Endothelial cell (in vitro differentiated cells): ENCODE results near the gene LAMTOR4. TPM values are rescaled to one million over a fixed set of nuclear protein-coding genes. Genes with fewer than 3 reads are reported as not detected.
"Not testable (repeated sequence)": the region's sequence is repeated elsewhere in the genome, so short reads cannot be mapped to it uniquely, and the experiment has no call there.

Experiments
- DNase-seq: peaks from one replicate; pipeline ENCODE4 v3.0.0; 2021; ENCODE audit warnings: low spot score
- H3K27ac Mint-ChIP-seq: one replicate; pipeline ENCODE4 v1.8.0; 2021; ENCODE audit warnings: mixed read lengths, inconsistent platforms; ENCODE audit not compliant: unreplicated experiment
- H3K27me3 Mint-ChIP-seq: one replicate; pipeline ENCODE4 v1.8.0; 2021; ENCODE audit warnings: mild to moderate bottlenecking, moderate library complexity, mixed read lengths, inconsistent platforms; ENCODE audit not compliant: unreplicated experiment
- H3K36me3 Mint-ChIP-seq: one replicate; pipeline ENCODE4 v1.8.0; 2021; ENCODE audit warnings: mild to moderate bottlenecking, low read depth, mixed read lengths, inconsistent platforms; ENCODE audit not compliant: unreplicated experiment
- H3K4me1 Mint-ChIP-seq: one replicate; pipeline ENCODE4 v1.8.0; 2021; ENCODE audit warnings: mild to moderate bottlenecking, mixed read lengths, inconsistent platforms; ENCODE audit not compliant: unreplicated experiment
- H3K4me3 Mint-ChIP-seq: one replicate; pipeline ENCODE4 v1.8.0; 2021; ENCODE audit warnings: mild to moderate bottlenecking, mixed read lengths, inconsistent platforms; ENCODE audit not compliant: unreplicated experiment
- H3K9me3 Mint-ChIP-seq: one replicate; pipeline ENCODE4 v1.8.0; 2021; ENCODE audit warnings: mixed read lengths, inconsistent platforms; ENCODE audit not compliant: unreplicated experiment
- CTCF ChIP-seq: fragments of 200-600 bp; sonication (generic); IDR thresholded peaks from one replicate; pipeline ENCODE4 v1.5.0; 2021; ENCODE audit warnings: antibody characterized with exemption; ENCODE audit not compliant: unreplicated experiment
- total RNA-seq: library from RNA; stranded (reverse); fragmentation: NEBNext Ultra II Directional; extraction: Animal tissue kit (Norgen Biotek cat#: 25700); gene quantifications from one replicate; pipeline ENCODE4 v1.2.1, GENCODE V29; 2021; ENCODE audit not compliant: unreplicated experiment

The LAMTOR4 gene
- total RNA-seq, 1 donor from 2014 or later = 68.6 TPM

DNA sequence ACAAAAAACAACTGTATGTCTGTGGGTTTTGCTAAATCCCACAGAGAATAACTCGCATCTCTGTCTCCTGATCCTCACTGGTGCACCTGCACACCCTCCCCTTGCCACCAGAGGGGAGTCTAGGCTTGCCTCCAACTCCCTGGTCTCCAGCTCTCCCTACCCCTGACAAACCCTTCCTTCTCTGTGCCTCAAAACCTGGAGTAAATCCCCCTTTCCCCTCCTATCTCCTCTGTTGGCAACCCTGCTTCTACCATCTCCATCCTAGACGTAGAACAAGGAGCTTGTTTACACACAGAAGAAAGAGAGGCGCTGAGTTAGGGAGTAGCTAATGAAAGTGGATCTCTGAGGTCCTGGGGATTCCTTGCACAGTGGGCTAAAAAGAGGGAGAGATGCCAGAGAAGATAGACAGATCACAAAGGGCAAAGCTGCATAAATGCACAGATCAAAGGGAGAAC is 16.0 kb upstream of the LAMTOR4 start:
- H3K9me3 Mint-ChIP-seq = no peaks in the 10 kb centered on the region
- no peaks in the 10 kb centered on the region for H3K27me3 Mint-ChIP-seq
- no peak overlapping the region for H3K27ac Mint-ChIP-seq
- no peaks in the 10 kb centered on the region for H3K36me3 Mint-ChIP-seq
- H3K4me1 Mint-ChIP-seq = peaks cover 3% of the 10 kb centered on the region
- peak; percentile 58 for TF ChIP-seq CTCF
- H3K4me3 Mint-ChIP-seq = peak overlapping the region; percentile 49
- DNase-seq = peak; percentile 70

DNA sequence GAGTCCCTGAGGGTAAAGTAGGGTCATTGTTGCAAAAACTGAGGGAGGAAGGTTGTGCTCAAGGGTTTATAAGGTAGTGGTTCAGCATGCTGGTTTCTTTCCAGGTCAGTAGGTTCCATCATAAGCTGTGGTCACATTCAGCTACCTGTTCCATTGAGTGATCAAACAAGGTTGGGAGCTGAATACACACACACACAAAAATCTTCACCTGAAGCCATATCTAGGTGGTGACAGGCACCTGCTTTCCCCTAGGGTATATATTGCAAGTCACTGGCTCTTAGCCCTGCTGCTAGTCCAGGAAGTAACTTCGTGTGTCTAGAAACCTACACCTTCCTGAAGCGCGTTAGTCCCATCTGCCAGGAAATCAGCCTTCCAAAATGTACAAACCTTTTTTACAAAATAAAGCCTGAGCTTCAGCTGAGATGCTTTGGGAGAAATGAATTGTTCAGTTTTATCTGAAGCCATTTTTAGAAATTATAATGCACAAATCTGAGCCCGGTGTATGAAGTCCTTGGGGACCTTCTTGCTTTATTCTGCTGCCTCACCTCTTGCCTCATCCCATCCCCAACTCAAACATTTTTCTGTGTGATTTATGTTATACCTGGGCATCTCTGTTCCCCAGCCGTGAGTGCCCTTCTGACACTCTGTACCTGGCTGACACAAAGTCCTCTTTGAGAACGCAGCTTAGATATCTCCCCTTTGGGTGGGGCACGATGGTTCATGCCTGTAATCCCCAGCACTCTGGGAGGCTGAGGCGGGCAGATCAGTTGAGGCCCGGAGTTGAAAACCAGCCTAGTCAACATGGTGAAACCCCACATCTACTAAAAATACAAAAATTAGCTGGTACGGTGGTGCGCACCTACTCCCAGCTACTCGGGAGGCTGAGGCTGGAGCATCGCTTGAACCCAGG is 10.6 kb upstream of the LAMTOR4 start:
- DNase-seq = no peak
- no peak for TF ChIP-seq CTCF
- Mint-ChIP-seq H3K4me3 (no peak overlapping the region), H3K9me3 (no peaks in the 10 kb centered on the region), H3K36me3 (no peaks in the 10 kb centered on the region), H3K4me1 (no peaks in the 10 kb centered on the region), H3K27ac (no peak overlapping the region), H3K27me3 (no peaks in the 10 kb centered on the region)

DNA sequence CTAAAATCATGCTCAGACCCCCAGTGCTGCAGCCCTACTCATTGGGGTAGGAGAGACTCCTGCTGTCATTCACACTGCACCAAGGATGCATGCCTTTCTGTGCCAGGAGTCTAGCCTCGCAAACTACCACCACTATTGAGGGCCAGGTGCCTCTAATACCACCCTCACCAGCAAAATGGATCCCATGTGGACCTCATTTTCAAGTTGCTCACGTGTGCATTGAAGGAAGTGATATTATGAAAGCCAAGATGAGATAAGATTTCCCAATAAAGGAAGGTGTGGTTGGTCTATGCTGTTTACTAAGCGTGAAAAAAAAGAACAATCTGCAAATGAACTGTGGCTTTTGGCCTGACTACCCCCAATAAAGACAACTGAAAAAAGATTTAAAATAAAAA is 7.2 kb upstream of the LAMTOR4 start:
- DNase-seq = no peak
- Mint-ChIP-seq H3K27ac (no peak overlapping the region), H3K9me3 (no peaks in the 10 kb centered on the region), H3K4me3 (no peak overlapping the region), H3K27me3 (no peaks in the 10 kb centered on the region), H3K4me1 (no peaks in the 10 kb centered on the region), H3K36me3 (no peaks in the 10 kb centered on the region)
- no peak for TF ChIP-seq CTCF

DNA sequence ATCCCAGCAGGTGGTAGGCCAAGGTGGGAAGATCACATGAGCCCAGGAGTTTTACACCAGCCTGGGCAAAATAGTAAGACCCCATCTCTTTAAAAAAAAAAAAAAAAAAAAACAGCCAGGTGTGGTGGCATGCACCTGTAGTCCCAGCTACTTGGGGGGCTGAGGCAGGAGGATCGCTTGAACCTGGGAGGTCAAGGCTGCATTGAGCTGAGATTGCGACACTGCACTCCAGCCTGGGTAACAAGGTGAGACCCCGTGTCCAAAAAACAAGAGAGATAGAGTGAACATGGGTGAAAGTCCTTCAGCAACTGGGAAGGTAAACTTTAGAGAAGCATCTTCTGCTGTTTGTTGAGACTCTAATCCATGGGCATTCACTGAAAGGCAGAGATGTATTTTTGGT is 6.3 kb upstream of the LAMTOR4 start:
- DNase-seq = no peak
- TF ChIP-seq CTCF = no peak
- Mint-ChIP-seq H3K4me3 (no peak overlapping the region), H3K27ac (no peak overlapping the region), H3K4me1 (no peaks in the 10 kb centered on the region), H3K36me3 (no peaks in the 10 kb centered on the region), H3K9me3 (no peaks in the 10 kb centered on the region), H3K27me3 (no peaks in the 10 kb centered on the region)

- not testable (repeated sequence) for H3K27ac Mint-ChIP-seq, H3K36me3 Mint-ChIP-seq, H3K4me1 Mint-ChIP-seq, H3K4me3 Mint-ChIP-seq, DNase-seq, H3K27me3 Mint-ChIP-seq, H3K9me3 Mint-ChIP-seq
These were observed 2.4 kb upstream of the LAMTOR4 start for GRCh38 chr7:100146350-100146749.
